ENCODE results near the gene C10orf95. TPM values are rescaled to one million over a fixed set of nuclear protein-coding genes. Genes with fewer than 3 reads are reported as not detected.

Gene C10orf95
- total RNA-seq, 3 donors from 2014 or later (not counting 1 experiment from before 2014, with no cell fraction given), result 0.25 to 0.41 (median 0.35) TPM

- TF ChIP-seq CTCF (IDR thresholded peaks at IDR 0.05), result no peak
- H3K27me3 Mint-ChIP-seq (ENCODE audit: low read depth in 2 of 2), result peaks cover 43 to 44% of the 10 kb centered on the region in 2 donors
- no peaks in the 10 kb centered on the region for H3K9me3 Mint-ChIP-seq
- H3K36me3 Mint-ChIP-seq, result no peaks in the 10 kb centered on the region
- H3K36me3 ChIP-seq (ENCODE audit: control insufficient read depth, insufficient read depth, low read length), result no peaks in the 10 kb centered on the region
- DNase-seq (peak in 1 of 2 donors; percentile 34), ATAC-seq (no peak)
- no peak overlapping the region for H3K4me3 ChIP-seq (ENCODE audit: low read length)
- H3K27ac Mint-ChIP-seq, result peak overlapping the region in 1 of 2 donors; percentile 13
- no peaks in the 10 kb centered on the region for H3K9me3 ChIP-seq (ENCODE audit: control insufficient read depth, insufficient read depth, low read length)
- 37% methylated on average over 23 of the region's 24 CpGs for WGBS (ENCODE audit: insufficient coverage)
- H3K4me1 ChIP-seq (ENCODE audit: control insufficient read depth, insufficient read depth, low read length), result peaks cover 20% of the 10 kb centered on the region
- intact Hi-C loops (cut with micrococcal nuclease), result no loop called here
- peak overlapping the region; percentile 78 for H3K4me3 Mint-ChIP-seq
- H3K27me3 ChIP-seq (ENCODE audit: control insufficient read depth, insufficient read depth, low read length), result peaks cover 34% of the 10 kb centered on the region
- H3K27ac ChIP-seq (ENCODE audit: low read length), result no peak overlapping the region
- peaks cover 9 to 15% of the 10 kb centered on the region in 2 donors for H3K4me1 Mint-ChIP-seq
These were observed 41.5 kb downstream of the C10orf95 start for GRCh38 chr10:102409604-102410428.

- intact Hi-C loops (cut with micrococcal nuclease), result no loop called here
- WGBS (ENCODE audit: insufficient coverage), result under 1% methylated on average over 103 of the region's 103 CpGs
- Histone ChIP-seq H3K4me3 (ENCODE audit: low read length) (no peak overlapping the region), H3K36me3 (ENCODE audit: control insufficient read depth, insufficient read depth, low read length) (no peaks in the 10 kb centered on the region), H3K4me1 (ENCODE audit: control insufficient read depth, insufficient read depth, low read length) (peaks cover 20% of the 10 kb centered on the region), H3K27ac (ENCODE audit: low read length) (no peak overlapping the region), H3K27me3 (ENCODE audit: control insufficient read depth, insufficient read depth, low read length) (peaks cover 34% of the 10 kb centered on the region), H3K9me3 (ENCODE audit: control insufficient read depth, insufficient read depth, low read length) (no peaks in the 10 kb centered on the region)
- DNase-seq (peak in 1 of 2 donors; percentile 83), ATAC-seq (peak; percentile 50 to 57 (median 51))
- H3K4me1 Mint-ChIP-seq, result peaks cover 9 to 15% of the 10 kb centered on the region in 2 donors
- TF ChIP-seq CTCF (IDR thresholded peaks at IDR 0.05), result no peak
- H3K27ac Mint-ChIP-seq, result peak overlapping the region in 1 of 2 donors; percentile 13
- H3K9me3 Mint-ChIP-seq, result no peaks in the 10 kb centered on the region
- H3K4me3 Mint-ChIP-seq, result peak overlapping the region; percentile 78
- H3K36me3 Mint-ChIP-seq, result no peaks in the 10 kb centered on the region
- peaks cover 37 to 43% of the 10 kb centered on the region in 2 donors for H3K27me3 Mint-ChIP-seq (ENCODE audit: low read depth in 2 of 2)
These were observed 42.4 kb downstream of the C10orf95 start for GRCh38 chr10:102408728-102409603.

GRCh38 chr10:102408131-102408727 is 43.1 kb downstream of the C10orf95 start:
- Mint-ChIP-seq H3K27ac (peak overlapping the region; percentile 31 to 63), H3K36me3 (no peaks in the 10 kb centered on the region), H3K4me3 (peak overlapping the region; percentile 75), H3K9me3 (no peaks in the 10 kb centered on the region), H3K27me3 (ENCODE audit: low read depth in 2 of 2) (peaks cover 37 to 43% of the 10 kb centered on the region in 2 donors), H3K4me1 (peaks cover 9 to 15% of the 10 kb centered on the region in 2 donors)
- Histone ChIP-seq H3K27ac (ENCODE audit: low read length) (no peak overlapping the region), H3K4me1 (ENCODE audit: control insufficient read depth, insufficient read depth, low read length) (peaks cover 20% of the 10 kb centered on the region), H3K4me3 (ENCODE audit: low read length) (no peak overlapping the region), H3K36me3 (ENCODE audit: control insufficient read depth, insufficient read depth, low read length) (no peaks in the 10 kb centered on the region), H3K27me3 (ENCODE audit: control insufficient read depth, insufficient read depth, low read length) (peaks cover 34% of the 10 kb centered on the region), H3K9me3 (ENCODE audit: control insufficient read depth, insufficient read depth, low read length) (no peaks in the 10 kb centered on the region)
- TF ChIP-seq CTCF (IDR thresholded peaks at IDR 0.05), result no peak
- WGBS (ENCODE audit: insufficient coverage), result 76% methylated on average over 14 of the region's 14 CpGs
- DNase-seq (peak in 1 of 2 donors; percentile 65), ATAC-seq (peak in 1 of 3 donors; percentile 3)
- intact Hi-C loops (cut with micrococcal nuclease), result no loop called here
